ENCODE data around the gene ZNF606. TPM values are rescaled to one million over a fixed set of nuclear protein-coding genes. Genes with fewer than 3 reads are reported as not detected.

Gene ZNF606
- total RNA-seq, 1 donor from 2014 or later: 17.0 TPM

DNA sequence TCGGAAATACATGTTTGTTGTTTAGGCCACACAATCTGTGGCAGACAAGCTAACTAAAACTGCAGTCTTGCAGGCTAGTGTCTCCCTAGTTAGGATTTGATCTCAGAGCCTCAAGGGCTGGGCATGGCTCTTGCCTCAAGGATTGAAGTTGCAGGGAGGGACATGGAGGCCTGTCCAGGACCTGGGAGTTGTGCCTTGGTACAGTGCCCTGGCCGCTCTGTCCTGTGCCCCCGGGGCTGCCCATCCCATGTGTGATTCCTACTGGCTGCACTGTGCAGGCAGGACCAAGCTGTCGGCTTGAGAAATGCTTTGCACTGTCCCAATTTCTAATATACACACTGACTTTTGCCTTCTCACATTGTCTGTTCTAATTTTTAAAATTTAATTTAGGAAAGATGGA is 47.6 kb downstream of the ZNF606 start:
- DNase-seq (ENCODE audit: low read depth): no peak
- H3K36me3 ChIP-seq (ENCODE audit: control insufficient read depth, insufficient read depth, low read length): no peaks in the 10 kb centered on the region
- H3K27me3 ChIP-seq (ENCODE audit: control insufficient read depth, insufficient read depth, low read length): no peaks in the 10 kb centered on the region
- H3K4me3 ChIP-seq (ENCODE audit: low read depth, low read length): no peak overlapping the region
- TF ChIP-seq, protein P1, sequence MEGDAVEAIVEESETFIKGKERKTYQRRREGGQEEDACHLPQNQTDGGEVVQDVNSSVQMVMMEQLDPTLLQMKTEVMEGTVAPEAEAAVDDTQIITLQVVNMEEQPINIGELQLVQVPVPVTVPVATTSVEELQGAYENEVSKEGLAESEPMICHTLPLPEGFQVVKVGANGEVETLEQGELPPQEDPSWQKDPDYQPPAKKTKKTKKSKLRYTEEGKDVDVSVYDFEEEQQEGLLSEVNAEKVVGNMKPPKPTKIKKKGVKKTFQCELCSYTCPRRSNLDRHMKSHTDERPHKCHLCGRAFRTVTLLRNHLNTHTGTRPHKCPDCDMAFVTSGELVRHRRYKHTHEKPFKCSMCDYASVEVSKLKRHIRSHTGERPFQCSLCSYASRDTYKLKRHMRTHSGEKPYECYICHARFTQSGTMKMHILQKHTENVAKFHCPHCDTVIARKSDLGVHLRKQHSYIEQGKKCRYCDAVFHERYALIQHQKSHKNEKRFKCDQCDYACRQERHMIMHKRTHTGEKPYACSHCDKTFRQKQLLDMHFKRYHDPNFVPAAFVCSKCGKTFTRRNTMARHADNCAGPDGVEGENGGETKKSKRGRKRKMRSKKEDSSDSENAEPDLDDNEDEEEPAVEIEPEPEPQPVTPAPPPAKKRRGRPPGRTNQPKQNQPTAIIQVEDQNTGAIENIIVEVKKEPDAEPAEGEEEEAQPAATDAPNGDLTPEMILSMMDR (IDR thresholded peaks at IDR 0.05; ENCODE audit: insufficient read depth, low read length, poor library complexity, severe bottlenecking): no peak

DNA sequence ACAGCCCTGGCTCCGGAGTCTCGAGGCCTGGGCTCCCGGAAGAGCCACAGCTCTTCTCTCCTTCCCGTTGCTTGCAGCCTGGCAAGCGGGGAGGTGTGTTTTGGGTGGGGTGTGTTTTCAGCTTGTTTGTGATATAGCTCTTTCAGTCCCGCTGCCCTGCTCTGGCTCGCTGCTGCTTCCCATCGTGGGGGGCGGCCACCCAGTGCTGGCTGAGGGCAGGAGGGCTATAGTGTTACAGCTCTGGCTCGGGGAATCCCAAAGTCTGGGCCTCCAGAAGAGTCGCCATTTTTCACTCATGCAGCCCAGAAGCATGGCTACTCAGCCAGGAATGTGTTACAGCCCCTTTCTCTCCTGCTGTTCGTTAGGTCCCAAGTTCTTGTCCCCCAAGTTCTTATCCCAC is 52.9 kb downstream of the ZNF606 start:
- Histone ChIP-seq H3K4me3 (ENCODE audit: low read depth, low read length) (no peak overlapping the region), H3K27me3 (ENCODE audit: control insufficient read depth, insufficient read depth, low read length) (no peaks in the 10 kb centered on the region), H3K36me3 (ENCODE audit: control insufficient read depth, insufficient read depth, low read length) (no peaks in the 10 kb centered on the region)
- TF ChIP-seq, protein P1 (IDR thresholded peaks at IDR 0.05; ENCODE audit: insufficient read depth, low read length, poor library complexity, severe bottlenecking): no peak
- no peak for DNase-seq (ENCODE audit: low read depth)

DNA sequence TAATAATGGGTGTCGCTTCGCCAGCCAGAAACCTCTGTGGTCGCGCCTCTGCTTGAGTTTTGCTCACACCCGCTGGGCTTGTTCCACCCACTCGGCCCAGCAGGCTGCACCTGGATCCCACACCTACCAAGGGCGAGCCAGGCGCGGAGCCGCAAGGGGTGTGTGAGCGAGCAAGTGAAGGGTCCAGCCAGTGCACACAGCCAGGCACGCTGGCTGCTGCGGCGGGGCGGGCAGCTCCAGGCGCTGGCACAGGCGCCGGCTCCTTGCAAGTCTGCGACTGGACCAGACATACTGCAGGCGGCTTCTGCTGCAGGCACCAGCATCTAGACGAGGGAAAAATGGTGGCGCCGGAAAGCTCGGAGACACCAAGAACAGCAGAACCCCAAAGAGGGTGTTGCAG is 53.3 kb downstream of the ZNF606 start:
- Histone ChIP-seq H3K4me3 (ENCODE audit: low read depth, low read length) (no peak overlapping the region), H3K36me3 (ENCODE audit: control insufficient read depth, insufficient read depth, low read length) (no peaks in the 10 kb centered on the region), H3K27me3 (ENCODE audit: control insufficient read depth, insufficient read depth, low read length) (no peaks in the 10 kb centered on the region)
- TF ChIP-seq, protein P1 (IDR thresholded peaks at IDR 0.05; ENCODE audit: insufficient read depth, low read length, poor library complexity, severe bottlenecking): no peak
- no peak for DNase-seq (ENCODE audit: low read depth)

DNA sequence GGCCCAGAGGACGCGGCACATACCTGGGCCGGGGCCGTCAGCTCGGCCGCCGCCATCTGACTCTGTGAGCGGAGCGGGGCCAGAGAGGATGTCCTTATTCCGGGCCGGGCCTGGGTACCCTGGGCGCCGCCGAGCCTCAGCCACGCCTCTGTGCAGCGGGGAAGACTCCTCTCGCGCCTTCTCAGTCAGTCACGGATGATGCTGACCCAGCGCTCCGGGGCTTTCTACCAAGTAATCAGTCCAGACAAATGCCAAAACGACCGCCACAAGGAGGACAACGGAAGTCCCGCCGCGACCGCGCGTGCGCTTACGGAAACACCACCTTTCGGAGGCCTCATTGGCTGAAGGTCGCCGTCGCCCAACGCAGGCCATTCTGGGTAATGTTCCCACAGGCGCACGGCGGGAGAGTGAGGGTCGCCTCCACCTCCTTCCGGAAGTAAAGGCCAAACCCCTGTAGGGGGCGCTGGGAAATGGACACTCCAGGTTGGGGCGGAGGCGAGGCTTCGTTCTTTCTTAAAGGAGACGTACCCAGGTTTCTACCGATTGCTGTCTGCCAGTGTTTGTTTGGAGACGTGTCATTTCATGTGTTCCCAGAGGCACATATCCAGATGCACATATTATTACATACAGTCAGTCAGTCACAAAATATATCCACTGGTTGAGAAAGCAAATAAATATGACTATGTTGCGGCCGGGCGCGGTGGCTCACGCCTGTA is 55.0 kb downstream of the ZNF606 start, which contains the start of gene ZNF256:
Gene ZNF256 (minus strand): TSS at position 288 of the 716 bp plus-strand sequence. CDS start 232 bp downstream, at position 56.
- Histone ChIP-seq H3K36me3 (ENCODE audit: control insufficient read depth, insufficient read depth, low read length) (no peaks in the 10 kb centered on the region), H3K4me3 (ENCODE audit: low read depth, low read length) (peak within 1 kb of the TSS; percentile 90), H3K27me3 (ENCODE audit: control insufficient read depth, insufficient read depth, low read length) (no peaks in the 10 kb centered on the region)
- TF ChIP-seq, protein P1 (IDR thresholded peaks at IDR 0.05; ENCODE audit: insufficient read depth, low read length, poor library complexity, severe bottlenecking): peak; percentile 75
- peak; percentile 77 for DNase-seq (ENCODE audit: low read depth)

DNA sequence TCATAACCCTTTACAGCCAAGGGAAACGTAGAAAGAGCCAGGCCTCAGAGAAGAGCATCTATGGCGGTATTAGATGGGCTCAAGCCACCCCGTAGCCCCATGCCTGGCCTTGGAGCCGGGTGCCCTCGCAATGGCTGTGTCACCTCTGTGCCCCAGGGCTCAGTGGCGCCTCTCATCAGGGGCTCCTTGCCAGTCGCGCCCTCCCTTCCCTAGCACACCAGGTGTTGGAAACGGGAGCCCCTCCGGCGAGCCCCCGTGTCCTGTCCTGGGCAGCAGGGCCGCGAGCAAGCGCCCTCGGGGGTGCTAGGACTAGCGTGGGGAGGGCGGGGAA is 55.6 kb downstream of the ZNF606 start:
- no peak for DNase-seq (ENCODE audit: low read depth)
- H3K27me3 ChIP-seq (ENCODE audit: control insufficient read depth, insufficient read depth, low read length): no peaks in the 10 kb centered on the region

More for the DNA sequence above, 55.6 kb downstream of the ZNF606 start:
- H3K36me3 ChIP-seq (ENCODE audit: control insufficient read depth, insufficient read depth, low read length): no peaks in the 10 kb centered on the region
- TF ChIP-seq, protein P1 (IDR thresholded peaks at IDR 0.05; ENCODE audit: insufficient read depth, low read length, poor library complexity, severe bottlenecking): no peak
- H3K4me3 ChIP-seq (ENCODE audit: low read depth, low read length): peak overlapping the region; percentile 90

Data from kidney epithelial cell (primary cell).